ENCODE data around the gene AHCYL2.
A peak's percentile ranks its signal among the peaks of the same experiment; 100 is the strongest.
"Not testable (repeated sequence)": the region's sequence is repeated elsewhere in the genome, so short reads cannot be mapped to it uniquely, and the experiment has no call there.

AHCYL2 gene

DNA sequence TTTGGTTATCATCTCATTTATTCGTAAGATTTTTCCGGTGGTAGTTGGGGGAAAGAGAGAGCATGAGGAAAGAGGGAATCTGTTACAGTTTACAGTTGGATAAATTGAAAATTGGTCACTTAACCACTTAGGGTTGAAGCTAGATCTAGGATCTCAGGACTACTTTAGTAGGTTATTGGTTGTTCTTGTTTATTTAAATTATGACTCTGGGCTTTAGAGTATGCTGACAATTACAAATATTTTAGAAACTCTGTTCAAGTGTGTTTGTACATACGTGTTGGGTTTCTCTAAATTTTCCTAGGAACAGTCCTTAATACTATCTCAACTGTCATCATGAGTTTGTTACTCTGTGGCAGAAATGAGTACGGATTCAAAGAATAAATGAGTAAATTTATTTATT is 160.8 kb downstream of the AHCYL2 start:
- DNase-seq (ENCODE audit: low read depth): no peak

DNA sequence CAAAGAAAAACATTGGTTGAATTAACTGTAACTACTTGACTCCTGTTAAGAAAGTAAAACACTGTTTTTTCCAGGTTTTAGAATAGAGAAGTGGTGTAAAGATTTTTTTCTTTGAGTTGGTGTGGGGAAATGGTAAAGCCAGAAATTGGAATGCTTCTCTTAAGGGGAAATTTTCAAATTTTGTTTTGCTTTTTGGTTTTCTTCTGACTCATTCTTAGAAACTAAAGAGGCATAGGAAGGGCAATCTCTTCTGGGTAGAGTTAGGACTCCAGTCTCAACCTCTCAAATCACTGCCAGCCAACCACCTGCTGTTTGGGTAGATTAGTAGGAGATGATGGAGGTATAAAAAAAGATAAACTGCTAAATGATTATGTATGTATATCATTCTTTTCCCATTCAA is 161.7 kb downstream of the AHCYL2 start:
- DNase-seq (ENCODE audit: low read depth): no peak

DNA sequence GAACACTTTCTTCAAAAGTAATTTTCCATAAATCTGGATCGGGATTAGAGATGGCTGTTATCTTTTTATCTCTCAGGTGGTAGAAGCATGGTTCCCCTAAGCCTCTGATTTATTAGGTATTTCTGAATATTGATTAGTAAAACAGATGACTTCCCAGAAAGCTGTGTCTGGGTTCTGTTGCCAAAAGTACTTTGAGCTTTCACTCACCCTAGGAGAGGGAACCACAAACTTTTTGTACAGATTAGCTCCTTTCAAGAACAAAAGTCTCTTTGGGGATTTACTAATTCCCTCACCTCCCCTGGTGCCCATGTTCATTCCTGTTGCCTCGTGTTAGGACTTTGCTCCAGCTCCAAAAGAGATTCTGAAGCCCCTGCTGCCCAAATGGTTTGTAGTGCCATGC is 162.7 kb downstream of the AHCYL2 start:
- DNase-seq (ENCODE audit: low read depth): no peak

DNA sequence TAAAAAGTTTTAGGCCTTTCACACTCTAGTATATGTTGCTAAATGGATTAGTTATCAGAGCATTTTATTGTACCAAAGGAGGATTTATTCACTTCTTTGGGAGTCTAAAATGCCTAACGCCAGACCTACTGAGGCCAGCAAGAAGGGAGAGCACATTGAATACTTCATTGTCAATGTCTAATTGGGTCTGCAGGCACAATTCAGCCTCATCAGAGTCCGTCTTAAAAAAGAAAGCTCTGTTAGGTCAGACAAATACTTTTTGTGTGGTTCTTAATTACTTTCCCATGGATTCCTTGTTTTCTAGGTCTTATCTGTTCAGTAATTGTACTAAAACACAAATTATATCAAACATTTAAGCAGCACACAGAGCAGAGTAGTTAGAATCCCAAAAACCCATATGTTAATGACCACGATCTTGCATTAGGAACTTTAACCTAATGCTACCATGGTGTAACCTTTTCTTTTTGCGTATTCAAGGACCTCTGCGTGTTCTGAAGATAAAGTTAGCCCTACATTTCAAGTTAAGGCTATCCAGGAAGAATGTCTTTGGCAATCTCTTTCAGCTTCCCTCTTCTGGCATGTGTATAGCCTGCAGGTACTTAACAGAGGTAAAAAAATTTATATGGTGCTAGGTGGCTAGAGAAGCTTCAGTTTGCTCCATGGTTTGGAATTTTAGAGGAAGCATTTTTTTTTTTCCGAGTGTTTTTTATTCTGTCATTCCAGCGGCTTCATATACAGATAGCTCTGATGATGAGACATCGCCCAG is 163.7 kb downstream of the AHCYL2 start:
- DNase-seq (ENCODE audit: low read depth): no peak

DNA sequence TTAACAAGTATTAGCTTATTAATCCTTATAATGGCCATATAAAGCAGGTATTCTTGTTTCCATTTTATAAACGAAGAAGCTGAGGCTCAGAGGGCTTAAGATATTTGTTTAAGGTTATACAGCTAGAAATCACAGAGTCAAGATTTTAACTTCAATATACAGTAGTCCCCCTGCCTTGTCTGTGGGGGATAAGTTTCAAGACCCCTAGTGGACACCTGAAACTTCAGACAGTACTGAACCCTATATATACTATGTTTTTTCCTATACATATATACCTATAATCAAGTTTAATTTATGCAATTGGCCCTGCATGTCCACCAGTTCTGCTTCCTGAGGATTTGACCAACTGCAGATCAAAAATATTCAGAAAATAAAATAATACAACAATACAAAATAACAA is 165.0 kb downstream of the AHCYL2 start:
- DNase-seq (ENCODE audit: low read depth): no peak

DNA sequence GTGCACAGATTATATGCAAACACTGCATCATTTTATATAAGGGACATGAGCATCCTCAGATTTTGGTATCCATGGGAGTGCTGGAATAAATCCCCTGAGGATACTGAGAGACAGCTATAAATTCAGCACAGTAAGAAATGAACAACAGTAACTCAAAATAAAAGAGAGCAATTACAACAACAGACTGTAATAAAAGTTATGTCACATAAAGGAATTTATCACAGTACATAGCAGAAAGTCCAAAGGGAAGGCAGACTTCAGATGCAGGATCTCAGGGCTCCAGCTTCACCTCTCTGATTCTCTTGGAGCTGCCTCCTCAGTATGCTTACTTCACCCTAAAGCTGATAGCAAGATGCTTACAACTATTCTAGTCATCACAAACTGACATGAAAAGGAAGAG is 165.5 kb downstream of the AHCYL2 start:
- no peak for DNase-seq (ENCODE audit: low read depth)

DNA sequence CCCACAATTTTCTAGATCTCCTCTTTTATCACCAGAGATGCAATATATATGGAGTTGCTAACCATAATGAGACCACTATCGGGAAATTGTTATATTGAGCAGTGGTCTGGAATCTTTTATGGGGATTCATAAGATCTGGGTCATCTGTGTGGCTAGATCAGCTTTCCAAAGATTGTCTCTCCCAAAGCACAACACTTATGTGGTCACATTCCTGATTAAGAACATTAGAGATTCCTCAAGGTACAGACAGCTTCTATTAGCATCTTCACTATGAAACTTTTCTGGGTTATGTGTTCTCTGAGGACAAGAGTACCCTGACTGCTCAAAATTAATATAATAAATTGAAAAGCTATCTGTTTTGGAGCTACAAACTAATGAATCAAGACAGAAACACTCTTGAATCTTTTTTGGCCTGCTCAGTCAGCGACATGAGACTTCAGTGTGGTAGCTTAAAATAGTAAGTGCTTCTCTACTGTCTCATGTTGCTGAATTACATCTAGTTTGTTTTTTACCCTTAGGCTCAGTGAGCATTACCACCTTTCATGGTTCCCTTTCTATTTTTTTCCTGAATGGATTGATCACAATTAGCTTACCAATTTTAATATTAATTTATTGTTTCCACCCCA is 166.8 kb downstream of the AHCYL2 start:
- no peak for DNase-seq (ENCODE audit: low read depth)

DNA sequence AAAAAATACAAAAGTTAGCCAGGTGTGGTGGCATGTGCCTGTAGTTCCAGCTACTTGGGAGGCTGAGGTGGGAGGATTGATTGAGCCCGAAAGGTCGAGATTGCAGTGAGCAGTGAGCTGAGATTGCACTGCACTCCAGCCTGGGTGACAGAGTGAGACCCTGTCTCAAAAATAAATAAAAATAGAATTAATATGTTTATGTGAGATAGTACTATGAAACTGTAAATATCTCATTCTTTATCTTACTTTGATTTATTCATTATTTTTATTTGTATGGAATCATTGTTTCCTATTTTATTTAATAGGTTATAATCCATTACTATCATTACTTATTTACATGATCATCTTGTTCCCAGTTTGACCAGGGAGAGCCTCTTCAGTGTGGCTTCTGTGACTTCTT is 168.4 kb downstream of the AHCYL2 start:
- DNase-seq (ENCODE audit: low read depth): no peak

DNA sequence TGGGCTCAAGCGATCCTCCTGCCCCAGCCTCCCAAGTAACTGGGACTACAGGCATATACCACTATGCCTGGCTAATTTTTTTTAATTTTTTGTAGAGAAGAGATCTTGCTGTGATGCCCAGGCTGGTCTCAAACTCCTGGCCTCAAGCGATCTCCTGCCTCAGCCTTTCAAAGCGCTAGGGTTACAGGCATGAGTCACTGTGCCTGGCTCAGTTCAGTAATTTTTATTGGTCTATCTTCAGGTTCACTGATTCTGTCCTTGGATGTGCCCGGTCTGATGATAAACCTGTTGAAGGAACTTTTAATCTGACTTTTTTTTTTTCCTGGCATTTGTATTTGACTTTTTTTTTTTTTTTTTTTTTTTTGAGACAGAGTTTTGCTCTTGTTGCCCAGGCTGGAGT is 169.3 kb downstream of the AHCYL2 start:
- no peak for DNase-seq (ENCODE audit: low read depth)

DNA sequence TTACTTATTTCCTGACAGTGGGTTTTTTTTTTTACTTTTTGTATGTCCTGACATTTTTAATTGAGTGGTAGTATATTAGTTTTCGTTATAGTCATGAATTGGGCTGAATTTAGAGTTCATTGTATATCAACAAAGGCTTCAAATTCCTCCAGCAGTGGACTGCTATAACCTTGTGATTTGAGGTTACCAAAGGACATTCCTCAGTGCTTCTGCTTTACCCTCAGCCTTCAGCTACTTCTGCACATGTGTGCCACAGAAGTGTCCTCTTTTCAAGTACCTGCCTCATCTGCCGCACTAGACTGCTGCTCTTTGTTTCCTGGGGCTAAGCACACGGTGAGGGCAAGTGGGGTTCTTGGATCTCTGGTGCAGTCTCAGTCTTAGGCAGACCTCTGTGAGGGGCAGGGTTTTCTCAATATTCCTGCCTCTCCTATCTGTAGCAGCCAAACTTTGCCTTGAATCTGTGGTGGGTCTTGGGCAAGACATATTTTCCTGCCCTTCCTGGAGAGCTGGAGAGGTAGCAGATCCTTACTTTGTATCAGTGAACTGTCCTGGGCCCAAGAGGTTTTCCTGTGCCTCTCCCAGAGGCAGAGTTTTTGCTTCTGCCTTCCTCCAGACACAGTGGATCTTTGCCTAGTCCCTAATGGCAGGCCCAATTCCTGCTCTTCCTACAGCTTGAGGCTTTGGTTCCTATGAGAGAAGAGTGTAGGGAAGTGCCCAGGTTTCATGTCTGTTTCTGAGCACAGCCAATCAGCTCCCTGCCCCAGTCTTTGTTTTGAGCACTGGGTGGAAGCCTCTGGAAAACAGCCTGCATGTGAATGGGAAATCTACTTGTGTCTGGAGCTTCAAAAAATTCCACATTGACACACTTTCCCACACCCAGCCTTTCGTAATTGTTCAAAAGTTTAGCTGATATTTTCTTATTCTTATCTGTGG is 170.4 kb downstream of the AHCYL2 start:
- DNase-seq (ENCODE audit: low read depth): no peak

DNA sequence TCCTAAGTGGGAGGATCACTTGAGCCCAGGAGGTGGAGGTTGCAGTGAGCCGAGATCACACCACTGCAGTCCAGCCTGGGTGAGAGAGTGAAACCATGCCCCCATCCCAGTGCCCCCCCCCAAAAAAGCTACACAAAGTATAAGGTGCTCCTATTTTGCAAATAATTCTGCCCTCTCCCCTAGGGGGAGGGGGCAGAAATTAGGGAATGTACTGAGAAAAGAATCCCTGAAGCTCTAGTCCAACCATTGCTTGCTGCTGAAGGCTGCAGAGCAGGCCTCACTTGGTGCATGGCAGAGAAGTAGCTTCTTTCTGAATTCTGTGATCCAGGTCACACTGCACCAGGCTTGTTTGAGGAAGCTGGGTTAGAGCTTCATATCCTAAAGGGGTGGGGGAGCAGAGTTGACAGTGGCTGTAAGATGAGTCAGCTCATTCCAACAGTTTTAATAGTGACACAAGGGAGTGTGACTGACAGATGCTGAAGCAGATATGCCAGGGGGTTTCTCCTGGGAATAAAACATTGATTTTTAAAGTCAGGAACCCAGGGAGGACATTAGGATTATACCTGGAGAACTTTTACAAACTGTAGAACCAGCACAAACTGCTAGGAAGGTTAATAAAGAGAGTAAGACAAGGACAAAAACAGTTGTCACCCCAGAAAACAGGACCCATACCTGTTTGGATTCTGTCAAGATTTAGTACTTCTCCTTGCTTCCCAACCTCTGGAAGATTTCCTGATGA is 176.6 kb downstream of the AHCYL2 start:
- no peak for DNase-seq (ENCODE audit: low read depth)

DNA sequence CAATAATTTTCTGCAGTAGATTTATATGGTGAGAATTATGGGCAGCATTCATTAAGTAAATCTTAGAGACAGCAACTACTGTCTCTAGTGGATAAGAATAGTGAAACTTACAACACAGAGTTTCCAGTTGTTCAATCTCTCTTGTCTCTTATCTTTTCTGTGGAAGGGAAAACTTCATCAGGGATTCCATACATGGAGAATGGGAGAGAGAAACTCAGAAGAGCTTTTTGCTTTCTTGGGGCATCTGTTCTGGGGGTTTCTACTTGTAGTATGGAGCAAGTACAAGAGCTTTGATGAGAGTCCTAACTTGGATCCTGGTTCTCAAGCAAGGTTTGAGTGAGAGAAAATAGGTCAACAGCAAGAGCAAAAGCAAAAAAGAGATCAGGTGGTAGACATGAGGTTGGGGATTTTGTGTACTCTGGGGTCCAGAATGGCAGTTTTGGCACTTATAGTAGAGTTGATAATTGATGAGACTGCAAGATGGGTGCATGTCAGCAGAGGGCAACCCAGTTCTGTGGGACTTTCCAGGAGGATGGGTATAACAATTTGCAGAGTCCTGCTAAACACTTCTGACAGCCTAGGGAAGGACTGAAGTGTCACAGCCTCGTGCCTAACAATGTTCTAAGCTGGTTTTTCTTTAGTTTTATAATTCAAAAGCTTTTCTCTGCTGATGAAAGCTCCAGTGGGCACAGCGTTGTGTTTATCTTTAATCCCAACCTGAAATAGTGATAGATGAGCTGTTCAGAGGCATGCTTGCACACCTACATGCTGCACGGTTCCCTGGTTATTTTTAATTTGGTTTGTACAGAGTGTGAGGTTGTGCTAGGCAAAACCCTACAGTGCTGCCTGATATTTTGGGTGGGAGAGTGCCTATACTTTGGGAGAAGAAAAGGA is 177.4 kb downstream of the AHCYL2 start:
- DNase-seq (ENCODE audit: low read depth): peak; percentile 9

DNA sequence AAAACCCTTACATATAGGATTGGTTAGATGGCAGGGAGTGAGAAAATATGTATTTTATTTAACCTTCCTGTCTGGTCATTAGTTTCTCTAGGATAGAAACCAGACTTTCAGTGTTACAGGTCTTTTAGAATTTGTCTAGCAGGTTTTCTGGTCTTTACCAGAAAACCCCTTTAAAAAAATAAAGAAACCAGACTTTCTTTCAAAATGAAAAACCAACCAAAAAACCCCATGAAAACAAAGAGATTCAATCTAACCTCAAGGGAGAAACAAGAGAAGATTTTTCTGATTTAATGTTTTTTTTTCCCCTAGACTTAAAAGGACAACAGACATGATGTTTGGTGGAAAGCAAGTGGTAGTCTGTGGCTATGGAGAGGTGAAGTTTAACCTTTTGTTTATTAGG is 180.7 kb downstream of the AHCYL2 start:
- DNase-seq (ENCODE audit: low read depth): no peak

DNA sequence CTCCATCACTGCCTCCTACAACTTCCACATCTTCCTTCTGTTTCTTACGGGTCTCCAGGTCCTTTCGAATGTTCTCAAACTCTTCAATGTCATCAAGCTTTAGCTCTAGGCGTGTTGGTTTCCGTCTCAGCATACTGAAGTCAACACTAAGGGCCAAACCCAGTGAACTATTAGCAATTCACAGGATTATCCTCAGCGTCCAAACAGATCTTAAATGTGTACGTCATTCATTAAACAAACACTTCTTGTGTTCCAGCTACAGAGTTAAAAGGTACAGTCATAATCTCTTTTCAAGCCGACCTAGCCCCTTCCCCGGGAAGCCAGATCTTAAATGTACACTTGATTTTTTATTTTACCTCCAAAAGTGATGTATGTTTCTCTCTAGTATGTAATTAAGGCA is 185.4 kb downstream of the AHCYL2 start:
- DNase-seq (ENCODE audit: low read depth): not testable (repeated sequence)

DNA sequence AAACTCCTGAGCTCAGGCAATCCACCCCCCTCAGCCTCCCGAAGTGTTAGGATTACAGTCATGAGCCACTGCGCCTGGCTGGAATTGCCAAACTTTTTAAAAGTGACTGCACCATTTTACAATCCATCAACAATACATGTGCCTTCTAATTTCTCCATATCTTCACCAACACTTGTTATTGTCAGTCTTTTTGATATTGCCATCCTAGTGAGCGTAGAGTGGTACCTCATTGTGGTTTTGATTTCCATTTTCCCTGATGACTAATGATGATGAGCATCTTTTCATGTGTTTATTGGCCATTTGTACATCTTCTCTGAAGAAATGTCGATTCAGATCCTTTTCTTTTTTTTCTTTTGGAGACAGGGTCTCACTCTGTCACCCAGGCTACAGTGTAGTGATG is 187.7 kb downstream of the AHCYL2 start:
- DNase-seq (ENCODE audit: low read depth): no peak

DNA sequence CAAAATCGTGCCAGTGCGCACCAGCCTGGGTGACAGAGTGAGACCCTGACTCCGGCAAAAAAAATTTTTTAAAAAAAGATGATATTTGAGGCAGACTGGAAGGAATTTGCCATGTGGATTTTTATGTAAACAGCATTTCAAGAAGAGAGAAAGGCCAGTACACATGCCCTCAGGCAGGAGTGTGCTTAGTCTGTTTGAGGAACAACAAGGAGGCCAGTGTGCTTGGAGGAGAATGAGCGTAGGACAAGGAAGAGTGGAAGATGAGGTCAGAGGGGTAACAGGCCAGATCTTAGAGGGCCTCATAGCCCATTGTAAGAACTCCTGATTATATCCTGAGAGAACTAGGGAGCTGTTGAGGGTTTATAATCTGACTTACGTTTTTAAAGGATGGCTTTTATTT is 192.2 kb downstream of the AHCYL2 start:
- no peak for DNase-seq (ENCODE audit: low read depth)

DNA sequence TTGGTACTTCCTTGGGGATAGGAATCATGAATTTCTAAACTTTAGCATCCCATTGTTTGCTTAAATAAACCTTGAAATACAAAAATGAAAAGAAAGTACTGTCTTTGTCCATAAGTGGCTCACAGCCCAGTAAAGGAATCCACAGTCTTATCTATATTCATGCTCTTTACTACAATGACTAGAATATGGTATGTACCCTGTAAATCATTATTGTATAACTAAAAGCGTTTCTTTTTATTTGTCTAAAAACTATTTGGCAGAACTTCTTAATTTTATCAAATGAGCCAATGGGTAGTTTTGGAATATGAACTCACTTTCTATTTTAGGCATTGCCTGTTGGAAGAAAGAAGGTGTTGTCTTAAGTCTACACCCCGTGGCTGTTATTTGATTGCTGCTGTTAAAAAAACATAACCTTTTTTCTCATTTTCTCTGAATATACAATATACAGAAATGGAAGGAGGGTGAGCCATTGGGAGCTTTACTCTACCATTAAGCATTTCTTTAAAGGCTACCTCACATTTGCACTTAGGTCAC is 197.0 kb downstream of the AHCYL2 start:
- DNase-seq (ENCODE audit: low read depth): no peak

DNA sequence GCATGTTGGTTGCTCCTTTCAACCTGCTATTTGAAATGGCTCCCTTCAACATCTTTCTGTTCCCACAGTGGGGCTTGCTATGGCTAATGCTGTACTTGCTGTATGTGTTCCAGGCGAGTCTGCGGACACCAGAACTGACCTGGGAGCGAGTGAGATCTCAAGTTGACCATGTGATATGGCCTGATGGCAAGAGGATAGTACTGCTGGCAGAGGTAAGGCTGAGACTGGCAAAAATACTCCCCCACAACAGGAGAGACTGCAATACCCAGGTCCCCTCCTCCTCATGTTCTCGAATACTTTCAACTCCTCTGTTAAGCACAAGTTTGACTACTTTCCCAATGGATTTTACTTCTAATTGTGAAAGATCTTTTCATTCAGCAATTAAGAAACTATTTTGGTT is 197.9 kb downstream of the AHCYL2 start:
- DNase-seq (ENCODE audit: low read depth): no peak

DNA sequence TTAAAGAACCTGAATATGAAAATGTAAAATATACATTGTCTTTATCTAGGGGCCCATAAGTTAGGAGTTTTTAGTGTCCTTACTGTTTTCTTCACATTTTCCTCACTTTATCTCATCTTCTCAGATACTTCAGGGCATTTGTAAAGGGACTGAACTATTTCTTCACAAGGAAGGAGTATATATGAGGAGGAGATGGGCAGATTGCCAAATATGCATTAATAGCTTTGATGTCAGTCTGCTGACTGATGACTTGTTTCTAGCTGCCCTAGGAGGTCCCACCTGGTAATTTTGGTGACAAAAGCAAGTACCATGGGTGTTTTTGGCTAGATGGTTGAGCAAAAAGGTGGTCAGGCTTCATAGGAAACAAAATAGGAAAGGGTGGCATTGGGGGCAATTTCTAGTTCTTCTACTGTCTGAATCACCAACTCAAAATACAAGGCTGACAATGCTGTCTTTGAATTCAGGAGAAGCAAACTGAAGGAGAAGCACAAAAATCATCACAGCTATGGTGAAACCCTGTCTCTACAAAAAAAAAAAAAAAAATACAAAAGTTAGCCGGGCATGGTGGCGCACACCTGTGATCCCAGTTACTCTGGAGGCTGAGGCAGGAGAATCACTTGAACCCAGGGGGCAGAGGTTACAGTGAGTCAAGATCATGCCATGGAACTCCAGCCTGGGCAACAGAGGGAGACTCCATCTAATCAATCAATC is 199.0 kb downstream of the AHCYL2 start:
- no peak for DNase-seq (ENCODE audit: low read depth)

DNA sequence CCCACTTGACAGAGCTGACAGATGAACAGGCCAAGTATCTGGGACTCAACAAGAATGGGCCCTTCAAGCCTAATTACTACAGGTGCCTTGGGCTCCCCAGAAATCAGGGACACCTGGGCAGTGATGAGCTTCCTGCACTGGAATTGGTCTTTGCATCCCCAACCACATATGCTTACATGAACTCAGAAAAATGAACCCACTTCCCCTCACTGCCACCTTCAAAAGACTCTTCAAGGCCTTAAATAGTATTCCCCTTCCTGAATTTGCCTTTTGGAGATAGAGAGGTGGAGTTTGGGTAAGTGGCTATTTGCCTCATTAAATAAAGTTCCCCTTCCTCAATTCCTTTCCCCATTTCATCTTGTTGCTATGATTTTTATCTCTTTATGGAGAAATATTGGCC is 201.7 kb downstream of the AHCYL2 start:
- no peak for DNase-seq (ENCODE audit: low read depth)

All from activated T-cell treated with anti-CD3 and anti-CD28 coated beads for 24 hours (primary cell).